Activated T-cell treated with anti-CD3 and anti-CD28 coated beads for 48 hours (primary cell): Measurements from ENCODE around the gene ABCA3.

Source experiments
- DNase-seq: peaks from one replicate; pipeline ENCODE4 v3.0.0-alpha.2; 2020; ENCODE audit warnings: low read depth

ABCA3 gene

GRCh38 chr16:2317231-2318020, 23.1 kb downstream of the ABCA3 start:
- DNase-seq: no peak

- no peak for DNase-seq
Measured at GRCh38 chr16:2308089-2308962, 32.2 kb downstream of the ABCA3 start.

GRCh38 chr16:2299915-2300192, 40.7 kb downstream of the ABCA3 start:
- DNase-seq: no peak

GRCh38 chr16:2299121-2299914, 41.2 kb downstream of the ABCA3 start:
- DNase-seq: no peak

GRCh38 chr16:2298621-2299020, 41.9 kb downstream of the ABCA3 start:
- DNase-seq: no peak

- no peak for DNase-seq
Measured at GRCh38 chr16:2297506-2297860, 43.0 kb downstream of the ABCA3 start.

GRCh38 chr16:2296661-2297505, 43.6 kb downstream of the ABCA3 start:
- DNase-seq: peak; percentile 15

- DNase-seq: no peak
Measured at GRCh38 chr16:2295056-2295798, 45.3 kb downstream of the ABCA3 start.

GRCh38 chr16:2292221-2292620, 48.3 kb downstream of the ABCA3 start:
- no peak for DNase-seq

GRCh38 chr16:2289282-2289681, 51.2 kb downstream of the ABCA3 start:
- DNase-seq: no peak

GRCh38 chr16:2288726-2289125, 51.8 kb downstream of the ABCA3 start:
- DNase-seq: no peak

GRCh38 chr16:2287916-2288547, 52.5 kb downstream of the ABCA3 start:
- no peak for DNase-seq

GRCh38 chr16:2286550-2286949, 54.0 kb downstream of the ABCA3 start:
- DNase-seq: no peak

- no peak for DNase-seq
Measured at GRCh38 chr16:2285731-2286191, 54.8 kb downstream of the ABCA3 start.

- DNase-seq: no peak
Measured at GRCh38 chr16:2284797-2285576, 55.5 kb downstream of the ABCA3 start.

- no peak for DNase-seq
Measured at GRCh38 chr16:2284001-2284770, 56.3 kb downstream of the ABCA3 start.

- no peak for DNase-seq
Measured at GRCh38 chr16:2282866-2283555, 57.5 kb downstream of the ABCA3 start.

- no peak for DNase-seq
Measured at GRCh38 chr16:2282262-2282661, 58.3 kb downstream of the ABCA3 start.
